ENCODE measurements around the gene MYO7B.

The MYO7B gene

GRCh38 chr2:127659408-127660290, 124.2 kb downstream of the MYO7B start:
- peak overlapping the region; percentile 75 to 77 for H3K9ac ChIP-seq (ENCODE audit: low read length in 2 of 2)
- H3K27me3 ChIP-seq (ENCODE audit: control insufficient read depth in 1 of 2, insufficient read depth in 2 of 2, low read length in 2 of 2), result no peaks in the 10 kb centered on the region
- H3K36me3 ChIP-seq (ENCODE audit: control insufficient read depth in 2 of 2, insufficient read depth in 2 of 2, low read length in 2 of 2), result peaks cover 2 to 10% of the 10 kb centered on the region in 2 donors
- H3K27ac ChIP-seq (ENCODE audit: low read length), result peak overlapping the region; percentile 100
- no peaks in the 10 kb centered on the region for H3K9me3 ChIP-seq (ENCODE audit: control insufficient read depth in 2 of 2, low read length in 2 of 2)
- peak overlapping the region; percentile 23 to 58 for H3K4me3 ChIP-seq (ENCODE audit: low read length in 2 of 2)
- peaks cover 95% of the 10 kb centered on the region for H3K4me1 ChIP-seq (ENCODE audit: control insufficient read depth, insufficient read depth, low read length)

- Histone ChIP-seq H3K27ac (ENCODE audit: low read length) (peak overlapping the region; percentile 100), H3K27me3 (ENCODE audit: control insufficient read depth in 1 of 2, insufficient read depth in 2 of 2, low read length in 2 of 2) (no peaks in the 10 kb centered on the region), H3K4me1 (ENCODE audit: control insufficient read depth, insufficient read depth, low read length) (peaks cover 94% of the 10 kb centered on the region), H3K9me3 (ENCODE audit: control insufficient read depth in 2 of 2, low read length in 2 of 2) (no peaks in the 10 kb centered on the region), H3K9ac (ENCODE audit: low read length in 2 of 2) (peak overlapping the region in 1 of 2 donors; percentile 51), H3K4me3 (ENCODE audit: low read length in 2 of 2) (peak overlapping the region in 1 of 2 donors; percentile 49), H3K36me3 (ENCODE audit: control insufficient read depth in 2 of 2, insufficient read depth in 2 of 2, low read length in 2 of 2) (peaks cover 0 to 5% of the 10 kb centered on the region in 2 donors)
Measured at GRCh38 chr2:127660291-127660578, 124.8 kb downstream of the MYO7B start.

GRCh38 chr2:127661072-127661649, 125.7 kb downstream of the MYO7B start:
- Histone ChIP-seq H3K36me3 (ENCODE audit: control insufficient read depth in 2 of 2, insufficient read depth in 2 of 2, low read length in 2 of 2) (peaks cover 0 to 5% of the 10 kb centered on the region in 2 donors), H3K4me3 (ENCODE audit: low read length in 2 of 2) (peak overlapping the region in 1 of 2 donors; percentile 49), H3K9me3 (ENCODE audit: control insufficient read depth in 2 of 2, low read length in 2 of 2) (no peaks in the 10 kb centered on the region), H3K27ac (ENCODE audit: low read length) (peak overlapping the region; percentile 100), H3K4me1 (ENCODE audit: control insufficient read depth, insufficient read depth, low read length) (peaks cover 95% of the 10 kb centered on the region), H3K9ac (ENCODE audit: low read length in 2 of 2) (peak overlapping the region in 1 of 2 donors; percentile 51), H3K27me3 (ENCODE audit: control insufficient read depth in 1 of 2, insufficient read depth in 2 of 2, low read length in 2 of 2) (no peaks in the 10 kb centered on the region)

- H3K36me3 ChIP-seq (ENCODE audit: control insufficient read depth in 2 of 2, insufficient read depth in 2 of 2, low read length in 2 of 2), result peaks cover 0 to under 1% of the 10 kb centered on the region in 2 donors
Measured at GRCh38 chr2:127661949-127662510, 126.5 kb downstream of the MYO7B start.

GRCh38 chr2:127662937-127663565, 127.6 kb downstream of the MYO7B start:
- Histone ChIP-seq H3K27me3 (ENCODE audit: control insufficient read depth in 1 of 2, insufficient read depth in 2 of 2, low read length in 2 of 2) (no peaks in the 10 kb centered on the region), H3K4me1 (ENCODE audit: control insufficient read depth, insufficient read depth, low read length) (peaks cover 82% of the 10 kb centered on the region), H3K9me3 (ENCODE audit: control insufficient read depth in 2 of 2, low read length in 2 of 2) (no peaks in the 10 kb centered on the region), H3K9ac (ENCODE audit: low read length in 2 of 2) (peak overlapping the region; percentile 51 to 63), H3K27ac (ENCODE audit: low read length) (peak overlapping the region; percentile 89), H3K36me3 (ENCODE audit: control insufficient read depth in 2 of 2, insufficient read depth in 2 of 2, low read length in 2 of 2) (no peaks in the 10 kb centered on the region), H3K4me3 (ENCODE audit: low read length in 2 of 2) (peak overlapping the region; percentile 48 to 67)

More at GRCh38 chr2:127661949-127662510, 126.5 kb downstream of the MYO7B start:
- H3K9ac ChIP-seq (ENCODE audit: low read length in 2 of 2), result peak overlapping the region in 1 of 2 donors; percentile 51
- H3K4me1 ChIP-seq (ENCODE audit: control insufficient read depth, insufficient read depth, low read length), result peaks cover 92% of the 10 kb centered on the region
- H3K9me3 ChIP-seq (ENCODE audit: control insufficient read depth in 2 of 2, low read length in 2 of 2), result no peaks in the 10 kb centered on the region
- peak overlapping the region; percentile 100 for H3K27ac ChIP-seq (ENCODE audit: low read length)
- peak overlapping the region in 1 of 2 donors; percentile 49 for H3K4me3 ChIP-seq (ENCODE audit: low read length in 2 of 2)
- H3K27me3 ChIP-seq (ENCODE audit: control insufficient read depth in 1 of 2, insufficient read depth in 2 of 2, low read length in 2 of 2), result no peaks in the 10 kb centered on the region

GRCh38 chr2:127663566-127664064, 128.1 kb downstream of the MYO7B start:
- Histone ChIP-seq H3K36me3 (ENCODE audit: control insufficient read depth in 2 of 2, insufficient read depth in 2 of 2, low read length in 2 of 2) (no peaks in the 10 kb centered on the region), H3K27ac (ENCODE audit: low read length) (peak overlapping the region; percentile 89), H3K9me3 (ENCODE audit: control insufficient read depth in 2 of 2, low read length in 2 of 2) (no peaks in the 10 kb centered on the region), H3K4me3 (ENCODE audit: low read length in 2 of 2) (peak overlapping the region; percentile 58 to 67), H3K27me3 (ENCODE audit: control insufficient read depth in 1 of 2, insufficient read depth in 2 of 2, low read length in 2 of 2) (no peaks in the 10 kb centered on the region), H3K4me1 (ENCODE audit: control insufficient read depth, insufficient read depth, low read length) (peaks cover 77% of the 10 kb centered on the region), H3K9ac (ENCODE audit: low read length in 2 of 2) (peak overlapping the region; percentile 63 to 64)

GRCh38 chr2:127664065-127664894, 128.8 kb downstream of the MYO7B start:
- H3K4me1 ChIP-seq (ENCODE audit: control insufficient read depth, insufficient read depth, low read length), result peaks cover 73% of the 10 kb centered on the region
- H3K4me3 ChIP-seq (ENCODE audit: low read length in 2 of 2), result peak overlapping the region; percentile 58 to 67
- no peaks in the 10 kb centered on the region for H3K9me3 ChIP-seq (ENCODE audit: control insufficient read depth in 2 of 2, low read length in 2 of 2)
- H3K27ac ChIP-seq (ENCODE audit: low read length), result peak overlapping the region; percentile 89
- no peaks in the 10 kb centered on the region for H3K36me3 ChIP-seq (ENCODE audit: control insufficient read depth in 2 of 2, insufficient read depth in 2 of 2, low read length in 2 of 2)
- no peaks in the 10 kb centered on the region for H3K27me3 ChIP-seq (ENCODE audit: control insufficient read depth in 1 of 2, insufficient read depth in 2 of 2, low read length in 2 of 2)
- H3K9ac ChIP-seq (ENCODE audit: low read length in 2 of 2), result peak overlapping the region; percentile 63 to 64

- H3K4me3 ChIP-seq (ENCODE audit: low read length in 2 of 2), result peak overlapping the region; percentile 41 to 67
- H3K27ac ChIP-seq (ENCODE audit: low read length), result peak overlapping the region; percentile 89
Measured at GRCh38 chr2:127664895-127665225, 129.4 kb downstream of the MYO7B start.

GRCh38 chr2:127665267-127665893, 129.9 kb downstream of the MYO7B start:
- H3K9me3 ChIP-seq (ENCODE audit: control insufficient read depth in 2 of 2, low read length in 2 of 2), result no peaks in the 10 kb centered on the region
- peak overlapping the region; percentile 47 to 64 for H3K9ac ChIP-seq (ENCODE audit: low read length in 2 of 2)
- H3K36me3 ChIP-seq (ENCODE audit: control insufficient read depth in 2 of 2, insufficient read depth in 2 of 2, low read length in 2 of 2), result no peaks in the 10 kb centered on the region
- H3K4me3 ChIP-seq (ENCODE audit: low read length in 2 of 2), result peak overlapping the region; percentile 41 to 67
- H3K4me1 ChIP-seq (ENCODE audit: control insufficient read depth, insufficient read depth, low read length), result peaks cover 63% of the 10 kb centered on the region
- no peaks in the 10 kb centered on the region for H3K27me3 ChIP-seq (ENCODE audit: control insufficient read depth in 1 of 2, insufficient read depth in 2 of 2, low read length in 2 of 2)
- H3K27ac ChIP-seq (ENCODE audit: low read length), result peak overlapping the region; percentile 89

More at GRCh38 chr2:127664895-127665225, 129.4 kb downstream of the MYO7B start:
- Histone ChIP-seq H3K9me3 (ENCODE audit: control insufficient read depth in 2 of 2, low read length in 2 of 2) (no peaks in the 10 kb centered on the region), H3K36me3 (ENCODE audit: control insufficient read depth in 2 of 2, insufficient read depth in 2 of 2, low read length in 2 of 2) (no peaks in the 10 kb centered on the region), H3K4me1 (ENCODE audit: control insufficient read depth, insufficient read depth, low read length) (peaks cover 67% of the 10 kb centered on the region), H3K9ac (ENCODE audit: low read length in 2 of 2) (peak overlapping the region; percentile 47 to 64), H3K27me3 (ENCODE audit: control insufficient read depth in 1 of 2, insufficient read depth in 2 of 2, low read length in 2 of 2) (no peaks in the 10 kb centered on the region)

Measured in stomach smooth muscle (tissue), 2 donors.